Germinal center (tissue), 1 donor: Measurements from ENCODE around the gene VWF.
A peak's percentile ranks its signal among the peaks of the same experiment; 100 is the strongest.

Experiments used
- DNase-seq: peaks from one replicate; pipeline ENCODE4 v3.0.0; 2012; ENCODE audit warnings: mixed read lengths, low spot score

VWF gene

DNA sequence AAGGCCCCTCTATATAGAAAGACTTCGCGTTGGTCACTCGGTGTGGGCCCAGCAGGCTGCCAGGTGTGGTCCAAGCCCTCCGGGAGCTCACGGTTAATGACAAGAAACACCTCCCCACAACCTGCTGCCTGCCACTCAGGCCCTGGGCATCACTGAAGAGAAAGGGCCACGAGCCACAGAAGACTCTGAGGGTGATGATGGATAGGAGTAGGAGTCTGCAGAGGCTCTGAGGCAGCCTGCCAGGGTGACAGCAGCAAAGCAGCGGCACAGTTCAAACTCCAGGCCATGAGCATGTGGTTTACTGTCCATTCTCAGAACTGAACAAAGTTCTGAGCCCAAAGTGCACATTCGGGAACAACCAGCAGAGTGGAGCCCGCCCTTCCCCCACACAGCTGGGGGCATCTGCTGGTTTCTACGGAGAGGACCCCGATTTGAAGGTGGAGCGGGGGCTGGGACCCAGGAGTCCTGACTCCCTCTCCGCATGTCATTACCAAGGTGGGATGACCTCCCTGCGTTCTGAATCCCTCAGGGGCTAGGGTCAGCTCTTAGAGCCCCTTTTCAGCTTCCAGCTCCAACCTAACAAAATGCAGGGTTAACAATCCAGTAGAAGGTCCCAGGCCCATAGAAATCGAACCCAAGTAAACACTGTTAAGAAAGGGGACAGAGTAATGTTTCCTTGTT, 65.8 kb downstream of the VWF start:
- no peak for DNase-seq

DNA sequence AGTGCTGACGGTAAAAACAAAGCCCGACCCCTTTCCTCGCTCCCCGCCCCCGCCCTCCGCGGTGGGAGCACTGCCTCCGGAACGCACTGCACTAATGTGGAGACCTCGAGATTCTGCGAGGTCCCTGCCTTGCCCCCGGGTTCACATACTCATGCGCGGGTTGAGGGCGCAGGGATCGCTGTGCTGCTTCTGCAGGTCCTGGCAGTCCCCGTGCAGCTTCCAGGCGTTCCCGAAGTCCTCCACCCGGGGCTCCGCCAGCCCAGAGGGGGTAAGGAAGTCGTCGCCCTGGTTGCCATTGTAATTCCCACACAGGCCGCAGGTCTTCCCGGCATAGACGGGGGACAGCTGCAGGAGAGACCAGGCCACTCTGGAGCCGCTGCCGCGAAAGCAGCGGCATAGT, 66.8 kb downstream of the VWF start:
- no peak for DNase-seq

DNA sequence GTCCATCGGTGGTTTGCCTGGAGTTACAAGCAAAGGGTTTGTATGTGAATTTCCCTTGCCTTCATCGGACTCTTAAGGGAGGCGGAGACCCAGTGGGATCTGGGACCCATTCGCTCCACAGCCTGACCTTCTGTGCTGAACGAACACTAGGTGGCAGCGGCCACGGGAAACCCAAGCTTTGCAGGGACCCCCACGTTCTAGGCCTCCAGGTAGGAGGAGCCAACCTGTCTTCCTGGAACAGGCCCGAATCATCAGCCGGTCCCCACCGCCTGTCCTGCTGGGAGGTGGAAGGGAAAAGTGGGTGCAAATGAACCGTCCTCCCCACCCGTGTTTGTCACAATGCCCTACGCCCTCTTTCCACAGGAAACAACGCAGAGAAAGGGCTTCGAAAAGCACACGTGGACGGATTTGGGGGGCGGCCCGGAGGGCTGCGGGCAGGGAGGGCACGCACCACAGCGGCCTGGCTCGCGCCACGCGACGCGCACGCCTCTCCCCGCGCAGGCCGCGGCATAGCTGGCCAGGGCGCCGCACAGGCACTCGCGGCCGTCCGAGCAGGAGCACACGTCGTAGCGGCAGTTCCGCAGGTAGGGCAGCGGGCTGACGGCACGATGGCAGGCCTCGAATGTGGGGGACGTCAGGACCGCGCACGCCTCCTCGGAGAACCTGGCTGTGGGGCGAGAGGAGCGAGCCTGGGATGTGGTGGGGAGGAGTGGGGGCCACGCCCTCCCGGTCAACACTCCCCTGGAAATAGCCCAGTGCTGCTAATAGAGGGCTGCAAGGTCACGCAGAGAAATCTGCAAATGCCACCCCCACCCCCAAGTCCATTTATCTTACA, 67.8 kb downstream of the VWF start:
- DNase-seq: peak; percentile 53

DNA sequence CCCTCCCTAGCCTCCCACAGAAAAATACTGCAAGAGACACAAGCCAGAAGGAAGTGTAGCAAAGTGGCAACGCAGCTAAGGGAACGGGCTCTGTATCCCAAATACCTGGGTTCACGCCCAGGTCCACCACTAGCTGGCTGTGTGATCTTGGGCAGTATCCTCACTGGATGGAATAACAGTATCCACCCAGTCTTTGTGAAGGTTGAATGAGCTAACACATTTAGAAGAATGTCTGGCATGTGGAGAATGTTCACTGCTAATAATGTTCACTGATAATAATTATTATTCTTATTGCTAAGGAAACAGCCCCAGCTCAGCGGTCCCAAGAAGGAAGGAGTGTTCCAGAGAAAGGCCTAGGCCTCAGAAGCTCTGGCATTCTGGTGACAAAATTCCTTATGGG, 70.9 kb downstream of the VWF start:
- no peak for DNase-seq

DNA sequence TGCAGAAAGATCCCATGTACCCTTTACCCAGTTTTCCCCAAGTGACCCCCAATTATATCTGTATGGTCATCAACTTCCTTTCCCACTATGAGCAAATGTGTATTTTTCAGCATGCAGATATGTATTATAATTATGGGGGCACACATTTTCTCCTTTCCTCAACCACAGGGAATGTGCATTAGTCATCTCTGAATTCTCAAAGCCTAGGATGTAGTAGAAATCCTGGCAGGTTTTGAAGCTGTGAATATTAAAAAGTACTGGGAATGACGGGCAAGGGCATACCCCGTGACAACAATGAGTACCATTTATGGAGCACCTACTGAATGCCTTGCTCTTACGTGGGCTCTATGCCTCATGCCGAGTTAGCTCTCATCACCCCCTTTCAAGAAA, 71.5 kb downstream of the VWF start:
- no peak for DNase-seq

DNA sequence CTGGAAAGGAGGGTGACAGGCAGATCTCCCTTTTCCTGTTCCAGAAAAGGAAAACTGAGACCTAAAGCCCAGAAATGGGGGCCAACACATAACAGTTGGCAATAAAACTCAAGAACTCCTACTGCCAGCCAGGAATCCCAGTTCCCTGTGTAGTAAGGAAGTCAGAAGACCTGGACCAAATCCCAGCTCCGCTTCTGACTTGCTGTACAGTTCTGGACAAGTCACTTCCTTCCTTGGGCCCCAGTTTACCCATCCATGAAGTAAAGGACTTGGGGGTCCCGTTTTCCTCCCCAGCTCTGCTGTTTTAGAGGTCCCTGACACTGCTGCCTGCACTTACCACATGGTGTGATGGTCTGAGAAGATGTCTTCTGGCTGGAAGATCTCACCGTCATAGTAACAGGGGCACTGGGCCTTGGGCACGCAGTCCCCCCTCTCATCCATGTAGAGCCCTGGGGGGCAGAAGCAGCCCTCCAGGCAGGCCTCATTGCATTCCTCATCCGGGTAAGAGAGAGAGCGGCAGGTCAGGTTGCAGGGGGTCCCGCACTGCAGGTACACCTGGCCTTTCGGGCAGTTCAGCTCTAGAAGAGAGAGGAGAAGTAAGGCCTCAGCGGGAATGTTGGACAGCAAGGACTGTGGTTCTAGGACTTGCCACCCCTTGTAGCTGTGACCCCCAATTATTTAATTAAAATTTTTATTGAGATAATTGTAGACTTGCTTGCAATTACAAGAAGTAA, 72.1 kb downstream of the VWF start:
- DNase-seq: no peak

DNA sequence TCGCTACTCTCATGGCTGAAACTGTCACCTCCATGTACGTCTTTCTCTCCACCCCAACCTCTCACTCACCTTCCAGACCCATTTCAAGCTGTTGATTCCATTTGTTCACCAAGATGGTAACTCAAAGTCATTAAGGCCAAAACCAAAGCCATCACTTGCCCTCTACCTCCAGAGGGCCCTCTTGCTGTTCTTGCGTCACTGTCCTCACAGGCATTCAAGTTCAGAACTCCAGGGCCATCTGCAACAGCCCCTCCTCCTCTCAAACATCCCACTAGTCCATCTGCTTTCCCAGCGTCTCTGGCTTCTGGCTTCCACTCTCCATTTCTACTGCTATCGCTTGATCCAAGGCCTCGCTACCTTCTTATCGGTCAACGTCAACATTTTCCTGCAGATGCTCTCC, 74.5 kb downstream of the VWF start:
- DNase-seq: no peak

DNA sequence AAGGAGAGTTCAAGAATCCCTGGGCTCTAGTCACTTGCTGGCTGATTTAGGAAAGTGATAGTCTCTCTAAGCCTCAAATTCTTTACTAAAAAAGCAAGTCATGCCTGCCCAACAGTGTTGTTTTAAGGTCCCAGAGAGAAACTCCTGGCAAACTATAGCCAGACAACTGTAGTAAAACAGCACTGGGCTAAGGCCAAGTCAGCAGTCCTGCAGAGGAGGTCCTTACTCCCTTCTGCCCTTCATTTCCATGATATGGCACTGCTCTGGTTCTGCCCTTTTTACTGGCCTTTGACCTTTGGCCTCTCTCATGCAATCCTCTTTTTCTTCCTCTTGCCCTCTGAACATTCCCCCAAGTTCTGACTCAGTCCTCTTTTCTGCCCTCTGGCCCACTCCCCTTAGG, 74.9 kb downstream of the VWF start:
- DNase-seq: no peak

DNA sequence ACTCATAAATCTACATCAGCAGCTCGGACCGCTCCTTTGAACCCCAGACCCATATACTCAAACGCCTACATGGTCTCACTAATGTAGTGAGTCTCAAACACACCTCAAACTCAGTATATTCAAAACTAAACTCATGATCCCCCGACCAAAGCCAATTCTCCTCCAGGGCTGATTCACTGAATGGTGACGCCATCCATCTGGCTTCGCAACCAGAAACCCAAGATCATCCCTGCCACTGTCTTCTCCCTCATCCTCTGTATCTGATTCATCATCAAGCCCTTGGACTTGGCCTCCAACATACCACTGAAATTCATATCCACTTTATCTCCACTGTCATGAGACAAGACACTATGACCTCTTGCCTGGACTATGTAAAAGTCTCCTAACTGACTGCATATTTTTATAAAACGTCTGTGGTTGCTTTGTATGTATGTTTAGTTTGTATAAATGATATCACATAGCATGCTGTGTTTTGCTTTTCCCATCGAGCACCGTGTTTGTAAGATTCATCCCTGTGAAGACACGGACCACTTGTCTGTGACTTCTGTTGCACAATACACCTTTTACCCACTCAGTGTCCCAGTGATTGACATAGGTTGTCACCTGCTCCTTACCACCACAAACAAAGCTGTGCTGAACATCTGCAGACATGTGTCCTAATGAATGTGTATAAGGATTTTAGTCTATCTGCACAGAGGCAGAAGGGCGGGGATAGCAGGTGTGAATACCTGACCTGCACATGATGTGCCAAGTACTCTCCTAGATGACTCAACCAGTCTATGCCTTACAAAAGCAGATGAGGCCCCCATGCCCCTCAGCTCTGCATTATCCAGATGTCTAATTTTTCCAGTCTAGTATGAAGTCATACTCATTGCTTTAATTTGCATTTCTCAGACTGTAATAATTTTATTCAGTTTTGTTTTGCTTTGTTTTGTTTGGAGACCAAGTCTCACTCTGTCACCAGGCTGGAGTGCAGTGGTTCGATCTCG, 76.9 kb downstream of the VWF start:
- DNase-seq: no peak

DNA sequence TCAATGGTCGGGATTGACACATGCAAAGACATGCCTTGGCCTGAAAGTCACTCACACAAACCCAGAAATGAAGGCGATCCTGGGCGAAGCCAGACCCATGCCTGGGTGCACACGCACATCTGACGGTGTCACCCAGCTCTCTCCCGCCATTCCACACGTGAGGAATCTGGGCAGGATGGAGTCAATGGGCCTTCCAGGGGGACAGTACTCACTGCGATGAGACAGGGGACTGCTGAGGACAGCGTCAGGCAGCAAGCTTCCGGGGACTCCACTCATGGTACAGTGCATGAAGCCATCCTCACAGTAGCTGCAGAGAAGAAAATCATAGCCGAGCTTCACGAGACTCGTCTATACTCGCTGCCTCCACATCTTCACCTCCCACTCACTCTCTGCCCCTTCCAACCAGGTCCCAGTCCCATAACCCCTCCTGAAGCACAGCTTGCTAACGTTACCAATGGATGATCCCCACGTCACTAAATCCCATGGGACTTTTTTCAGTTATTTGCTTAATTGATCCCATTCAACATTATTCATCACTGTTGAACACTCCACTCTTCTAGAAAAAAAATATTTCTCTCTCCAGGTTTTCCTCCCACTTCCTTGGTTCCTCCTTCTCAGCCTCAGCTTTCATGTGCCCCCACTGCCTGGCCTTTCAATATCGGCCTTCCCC, 77.8 kb downstream of the VWF start:
- no peak for DNase-seq

DNA sequence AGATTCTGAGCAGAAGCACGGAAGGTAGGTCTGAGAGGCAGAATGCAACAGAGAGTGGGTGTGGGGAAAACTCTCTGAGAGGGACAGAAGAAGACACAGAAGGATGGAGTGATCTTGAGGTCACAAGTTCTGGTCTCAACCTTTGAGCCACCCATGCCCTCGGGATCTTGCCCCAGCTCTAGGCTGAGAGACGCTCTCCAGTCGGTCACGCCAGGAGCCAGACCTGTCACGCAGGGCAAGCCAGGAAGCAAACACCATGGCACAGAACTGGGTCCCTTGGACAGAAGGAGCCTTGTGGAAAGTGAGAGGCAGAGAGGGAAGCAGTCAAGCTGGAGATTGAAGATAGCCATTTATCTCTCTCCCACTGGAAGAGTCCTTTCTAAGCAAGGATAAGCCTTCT, 79.0 kb downstream of the VWF start:
- DNase-seq: no peak

DNA sequence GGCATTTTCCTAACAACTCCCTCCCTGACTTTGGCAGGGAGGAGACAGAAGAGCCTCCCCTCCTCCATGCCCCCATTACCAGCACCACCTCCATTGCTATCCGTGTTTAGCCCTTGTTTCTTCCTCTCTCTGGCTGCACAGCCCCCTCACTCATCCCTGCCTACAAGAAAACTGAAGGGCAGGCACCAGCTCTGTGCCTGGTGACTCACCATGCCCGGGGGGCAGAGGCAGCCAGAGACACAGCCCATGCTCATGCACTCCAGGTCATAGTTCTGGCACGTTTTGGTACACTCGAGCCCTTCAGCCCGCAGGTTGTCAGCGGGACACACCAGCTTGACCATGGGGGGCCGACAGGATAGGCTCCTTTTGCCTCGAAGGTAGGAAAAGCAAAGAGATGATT, 80.4 kb downstream of the VWF start:
- DNase-seq: no peak

DNA sequence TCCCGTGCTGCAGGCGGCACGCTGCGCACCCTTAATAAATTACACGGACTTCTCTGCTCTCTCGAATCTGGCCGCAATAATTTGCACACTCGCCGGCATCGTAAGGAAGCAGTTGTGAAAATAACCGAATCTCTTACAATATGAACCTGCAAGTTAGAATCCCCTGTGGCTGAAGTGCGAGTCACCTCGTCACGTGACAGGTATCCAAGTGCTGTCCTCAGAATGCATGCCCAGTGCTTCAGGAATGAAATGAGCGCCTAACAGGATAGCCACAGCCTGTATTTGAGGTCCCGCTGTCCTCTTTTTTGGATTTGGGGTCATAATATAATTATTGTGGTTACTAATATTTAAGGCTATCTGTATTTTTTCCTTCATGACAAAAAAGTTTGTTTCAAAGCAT, 82.0 kb downstream of the VWF start:
- DNase-seq: no peak

DNA sequence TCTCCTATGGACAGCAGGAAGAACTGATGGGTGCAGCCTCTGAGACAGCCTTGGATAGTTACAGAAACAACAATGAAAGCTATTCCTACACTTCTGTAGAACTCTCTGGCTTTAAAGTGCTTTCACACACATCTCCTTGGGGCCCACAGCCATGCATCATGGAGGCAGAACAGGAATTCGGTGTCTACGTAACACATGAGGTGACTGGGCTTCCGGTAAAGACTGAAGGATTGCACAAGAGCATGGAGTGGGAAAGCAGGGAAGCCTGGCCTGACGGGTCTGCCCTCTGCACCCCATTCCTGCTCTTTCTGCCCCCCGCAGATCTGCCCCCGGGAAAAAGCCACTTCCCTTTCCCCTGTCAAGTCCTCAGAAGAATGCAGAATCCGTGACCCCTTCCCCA, 82.6 kb downstream of the VWF start:
- no peak for DNase-seq

DNA sequence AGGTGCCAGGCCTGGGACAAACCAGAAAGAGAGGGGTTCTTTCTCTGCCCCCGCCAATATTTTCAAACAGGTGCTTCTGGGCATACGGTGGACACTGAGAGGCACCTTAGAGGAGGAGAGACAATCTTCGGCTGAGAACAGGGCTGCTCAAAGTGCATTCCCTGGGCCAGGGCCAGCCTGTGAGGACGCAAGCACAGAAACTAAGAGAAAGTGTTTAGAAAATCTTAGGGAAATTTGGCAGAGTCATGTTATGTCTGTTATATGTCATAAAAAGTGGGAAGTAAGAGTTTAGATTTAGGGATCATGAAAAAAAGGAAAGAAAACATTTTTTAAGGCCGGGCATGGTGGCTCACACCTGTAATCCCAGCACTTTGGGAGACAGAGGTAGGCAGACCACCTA, 83.7 kb downstream of the VWF start:
- DNase-seq: no peak

DNA sequence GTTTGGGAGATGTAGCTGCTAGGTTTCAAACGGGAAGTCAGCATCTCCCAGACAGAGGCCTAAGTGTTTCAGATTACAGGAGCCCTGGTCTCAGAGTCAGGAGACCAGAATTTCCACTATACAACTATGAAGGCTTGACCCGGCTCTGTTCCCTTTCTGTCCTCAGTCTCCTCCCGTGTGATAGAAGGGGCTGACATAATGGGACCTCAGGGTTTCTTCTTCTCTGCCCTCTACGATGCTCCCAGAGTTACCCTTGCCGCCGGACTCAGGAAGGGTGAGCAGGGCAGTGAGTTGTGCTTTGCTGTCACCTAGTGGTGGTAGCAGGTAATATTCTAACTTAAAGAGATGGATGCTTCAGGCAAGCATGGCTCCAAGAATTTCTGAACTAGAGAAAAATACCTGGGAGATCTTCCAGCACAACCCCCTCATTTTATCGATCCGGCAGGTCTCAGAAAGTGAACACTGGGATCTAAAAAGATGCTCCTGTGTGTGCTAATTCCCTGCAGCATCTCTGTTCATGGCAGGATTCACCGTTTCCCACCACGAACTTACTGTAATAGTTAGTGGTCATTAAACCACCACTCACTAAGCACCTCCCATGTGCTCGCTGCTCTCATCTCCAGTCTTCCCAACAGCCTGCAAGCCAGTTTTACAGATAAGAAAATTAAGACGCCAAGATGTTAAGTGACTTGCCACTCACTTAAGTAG, 84.4 kb downstream of the VWF start:
- DNase-seq: peak; percentile 63

DNA sequence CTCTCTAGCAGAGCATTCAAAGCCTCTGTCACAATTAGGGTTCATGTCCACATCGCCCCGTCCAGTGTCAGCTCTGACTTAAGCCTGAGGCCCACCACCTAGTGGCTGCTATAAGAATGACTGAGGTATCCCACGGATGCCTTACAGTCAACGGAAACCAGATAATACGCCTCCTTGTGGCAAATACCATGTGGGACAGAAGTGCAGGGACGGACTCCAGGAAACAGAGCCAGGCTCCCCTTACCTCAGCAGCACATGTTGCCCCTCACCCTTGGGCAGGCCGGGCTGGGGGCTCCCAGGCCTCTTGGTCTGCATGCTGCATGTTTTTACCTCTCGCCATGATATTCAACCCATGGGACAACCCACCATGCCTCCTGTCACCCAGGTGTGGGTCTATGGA, 86.3 kb downstream of the VWF start:
- peak; percentile 70 for DNase-seq

DNA sequence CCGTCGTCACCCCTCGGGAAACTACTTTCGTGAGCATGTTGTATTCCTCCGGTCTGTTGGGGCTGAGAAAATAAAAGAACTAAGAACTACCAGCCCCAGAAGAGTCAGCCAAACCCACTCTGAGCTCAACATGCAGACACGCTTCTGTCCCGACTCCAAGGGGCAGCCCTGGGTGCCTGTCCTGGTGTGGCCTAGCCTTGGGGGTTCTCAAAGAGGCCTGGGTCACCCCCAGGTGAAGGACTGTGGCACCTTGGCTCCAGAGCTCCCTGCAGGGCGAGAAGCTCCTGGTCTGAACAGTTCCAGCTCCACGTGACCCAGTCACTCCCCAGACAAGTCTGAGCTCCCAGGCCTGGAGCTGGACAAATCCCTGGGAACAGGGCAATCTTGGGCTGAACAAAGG, 87.0 kb downstream of the VWF start:
- no peak for DNase-seq

DNA sequence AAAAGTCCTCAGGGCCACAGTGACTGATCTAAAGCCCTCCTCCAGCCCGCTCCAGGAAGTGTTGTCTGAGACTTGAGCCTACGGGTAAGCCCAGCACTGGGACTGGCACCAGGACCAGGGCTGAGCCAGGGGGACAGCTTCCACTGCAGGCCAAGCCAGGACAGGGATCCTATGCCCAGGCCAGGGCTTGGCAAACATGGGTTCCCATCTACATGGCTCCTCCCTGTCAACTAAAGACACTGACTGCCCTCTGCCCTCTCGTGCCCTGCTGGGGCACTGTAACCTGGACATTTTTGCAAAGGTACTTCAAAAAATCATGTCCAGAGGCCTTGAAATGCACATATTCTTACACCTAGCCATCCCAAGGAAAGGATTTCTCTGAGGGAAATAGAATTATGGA, 88.0 kb downstream of the VWF start:
- DNase-seq: no peak

DNA sequence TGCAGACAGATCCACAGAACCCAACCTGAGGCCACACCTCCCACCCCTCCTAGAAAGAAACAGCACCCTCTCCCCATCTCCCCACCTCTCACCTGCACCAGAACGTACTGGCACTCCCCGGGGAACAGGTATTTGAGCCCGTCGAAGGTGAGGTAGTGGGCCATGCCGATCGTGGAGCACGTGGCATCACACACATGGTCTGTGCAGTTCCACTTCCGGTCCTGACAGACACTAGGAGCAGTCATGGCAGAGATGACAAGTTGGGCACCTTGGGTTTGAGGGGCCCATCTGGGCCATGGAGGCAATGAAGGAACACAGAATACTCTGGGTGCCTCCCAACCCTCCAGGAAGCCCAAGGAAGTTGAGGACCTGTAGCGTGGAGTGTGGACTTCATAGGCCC, 89.9 kb downstream of the VWF start:
- DNase-seq: no peak

DNA sequence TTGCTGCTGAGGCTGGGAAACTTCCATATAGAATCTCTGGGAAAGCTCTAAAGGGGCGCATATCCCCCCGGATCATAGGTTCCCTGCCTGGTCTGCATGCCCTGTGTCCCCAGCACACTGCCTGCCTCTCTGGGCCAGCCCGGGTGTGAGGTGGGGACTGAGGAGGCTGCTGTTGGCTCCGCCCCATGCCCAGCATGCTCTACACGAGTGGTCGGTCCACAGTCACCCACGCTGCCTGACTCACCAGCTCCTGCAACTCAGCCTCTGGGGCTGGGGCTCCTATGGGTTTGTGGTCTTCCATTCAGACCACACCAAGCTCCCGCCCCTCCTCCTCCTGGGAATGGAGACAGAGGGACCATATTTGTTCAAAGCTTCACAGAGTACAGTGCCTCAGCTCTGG, 90.9 kb downstream of the VWF start:
- no peak for DNase-seq
